GM21381 (cell line): ENCODE measurements around the gene HSPA2.
"Not testable (repeated sequence)": the region's sequence is repeated elsewhere in the genome, so short reads cannot be mapped to it uniquely, and the experiment has no call there.

Source experiments
- ATAC-seq: cut with Tn5 transposase; IDR thresholded peaks from one replicate; pipeline ENCODE4 v1.9.1; 2021; ENCODE audit warnings: mild to moderate bottlenecking, moderate library complexity; ENCODE audit not compliant: unreplicated experiment

The HSPA2 gene

GRCh38 chr14:64513271-64513670, 27.3 kb upstream of the HSPA2 start:
- ATAC-seq = no peak

DNA sequence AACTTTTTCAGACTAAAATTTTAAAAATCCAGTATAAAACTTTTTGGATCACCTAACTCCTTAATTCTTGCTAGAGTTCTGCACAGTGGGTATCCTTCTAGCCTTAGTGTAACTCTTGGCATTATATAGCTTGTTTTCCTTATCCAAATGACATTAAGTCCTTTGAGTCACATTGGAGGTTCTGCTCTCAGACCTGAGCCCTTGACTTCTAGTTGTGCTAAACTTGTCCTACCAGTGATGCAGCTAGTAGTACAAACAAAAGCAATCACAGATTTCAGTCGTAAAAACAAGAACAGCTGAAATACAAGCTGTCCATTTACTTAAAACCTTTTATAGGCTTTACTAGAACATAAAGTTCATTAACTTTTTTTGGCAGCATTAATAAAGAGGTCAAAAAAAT, 25.5 kb upstream of the HSPA2 start:
- no peak for ATAC-seq

- ATAC-seq = no peak
These were observed 23.6 kb upstream of the HSPA2 start for GRCh38 chr14:64516969-64517368.

DNA sequence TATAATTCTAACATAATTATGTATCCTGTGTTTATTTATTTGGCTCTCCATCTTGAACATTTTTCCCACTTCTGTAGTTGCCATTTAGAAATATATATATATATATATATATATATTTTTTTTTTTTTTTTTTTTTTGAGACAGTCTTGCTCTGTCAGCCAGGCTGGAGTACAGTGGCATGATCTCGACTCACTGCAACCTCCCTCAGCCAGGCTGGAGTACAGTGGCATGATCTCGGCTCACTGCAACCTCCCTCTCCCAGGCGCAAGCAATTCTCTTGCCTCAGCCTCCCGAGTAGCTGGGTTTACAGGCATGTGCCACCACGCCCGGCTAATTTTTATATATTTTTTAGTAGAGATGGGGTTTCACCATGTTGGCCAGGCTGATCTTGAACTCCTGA, 22.9 kb upstream of the HSPA2 start:
- ATAC-seq = not testable (repeated sequence)

DNA sequence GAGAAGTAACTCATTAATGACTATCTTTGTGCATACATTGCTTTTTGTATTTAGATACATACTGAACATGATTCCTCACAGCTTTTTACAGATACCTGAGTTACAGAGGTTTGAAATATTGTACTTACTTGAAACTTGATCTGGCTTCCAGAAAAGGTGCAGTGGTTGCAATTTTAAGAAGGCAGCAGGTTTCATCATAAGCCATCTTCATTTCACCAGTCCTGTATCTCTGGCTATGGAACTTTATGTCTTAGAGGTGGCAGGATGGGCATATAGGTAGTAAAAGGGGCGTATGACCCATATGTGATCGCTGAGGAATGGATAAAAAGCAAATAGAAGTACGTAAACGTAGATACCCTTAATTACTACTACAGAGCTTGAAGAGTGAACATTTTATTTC, 22.3 kb upstream of the HSPA2 start:
- no peak for ATAC-seq

- ATAC-seq = no peak
These were observed 19.8 kb upstream of the HSPA2 start for GRCh38 chr14:64520699-64521098.

DNA sequence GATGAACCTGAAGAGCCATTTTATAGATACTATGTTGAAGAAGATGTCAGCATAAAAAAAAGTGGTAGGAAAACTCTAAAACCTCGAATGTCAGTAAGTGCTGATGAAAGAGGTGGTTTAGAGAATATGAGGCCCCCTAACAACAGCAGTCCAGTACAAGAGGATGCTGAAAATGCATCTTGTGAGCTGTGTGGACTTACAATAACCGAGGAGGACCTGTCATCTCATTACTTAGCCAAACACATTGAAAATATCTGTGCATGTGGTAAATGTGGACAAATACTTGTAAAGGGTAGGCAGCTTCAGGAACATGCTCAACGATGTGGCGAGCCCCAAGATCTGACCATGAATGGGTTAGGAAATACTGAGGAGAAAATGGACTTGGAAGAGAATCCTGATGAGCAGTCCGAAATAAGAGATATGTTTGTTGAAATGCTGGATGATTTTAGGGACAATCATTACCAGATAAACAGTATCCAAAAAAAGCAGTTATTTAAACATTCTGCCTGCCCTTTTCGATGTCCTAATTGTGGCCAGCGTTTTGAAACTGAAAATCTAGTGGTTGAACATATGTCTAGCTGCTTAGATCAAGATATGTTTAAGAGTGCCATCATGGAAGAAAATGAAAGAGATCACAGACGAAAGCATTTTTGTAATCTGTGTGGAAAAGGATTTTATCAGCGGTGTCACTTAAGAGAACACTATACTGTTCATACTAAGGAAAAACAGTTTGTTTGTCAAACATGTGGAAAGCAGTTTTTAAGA, 17.8 kb upstream of the HSPA2 start:
- ATAC-seq = no peak

DNA sequence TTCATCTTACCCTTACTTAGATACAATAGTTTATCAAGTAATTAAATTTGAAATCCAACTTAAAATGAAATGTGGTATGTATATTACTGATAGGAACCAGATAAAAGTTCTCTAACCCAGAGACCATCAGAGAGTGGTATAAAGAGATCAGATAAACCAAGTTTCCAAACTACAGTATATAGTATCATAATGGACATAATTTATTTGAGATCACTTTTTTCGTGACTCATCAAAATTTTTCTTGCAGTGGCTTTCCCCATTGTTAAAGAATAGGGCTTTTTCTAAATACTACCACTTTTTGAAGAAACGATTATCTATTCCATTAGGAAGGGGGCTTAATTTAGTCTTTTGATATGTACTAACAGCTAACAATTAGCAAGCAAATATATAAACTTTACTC, 15.2 kb upstream of the HSPA2 start:
- no peak for ATAC-seq

GRCh38 chr14:64531567-64531966, 9.0 kb upstream of the HSPA2 start:
- ATAC-seq = no peak

DNA sequence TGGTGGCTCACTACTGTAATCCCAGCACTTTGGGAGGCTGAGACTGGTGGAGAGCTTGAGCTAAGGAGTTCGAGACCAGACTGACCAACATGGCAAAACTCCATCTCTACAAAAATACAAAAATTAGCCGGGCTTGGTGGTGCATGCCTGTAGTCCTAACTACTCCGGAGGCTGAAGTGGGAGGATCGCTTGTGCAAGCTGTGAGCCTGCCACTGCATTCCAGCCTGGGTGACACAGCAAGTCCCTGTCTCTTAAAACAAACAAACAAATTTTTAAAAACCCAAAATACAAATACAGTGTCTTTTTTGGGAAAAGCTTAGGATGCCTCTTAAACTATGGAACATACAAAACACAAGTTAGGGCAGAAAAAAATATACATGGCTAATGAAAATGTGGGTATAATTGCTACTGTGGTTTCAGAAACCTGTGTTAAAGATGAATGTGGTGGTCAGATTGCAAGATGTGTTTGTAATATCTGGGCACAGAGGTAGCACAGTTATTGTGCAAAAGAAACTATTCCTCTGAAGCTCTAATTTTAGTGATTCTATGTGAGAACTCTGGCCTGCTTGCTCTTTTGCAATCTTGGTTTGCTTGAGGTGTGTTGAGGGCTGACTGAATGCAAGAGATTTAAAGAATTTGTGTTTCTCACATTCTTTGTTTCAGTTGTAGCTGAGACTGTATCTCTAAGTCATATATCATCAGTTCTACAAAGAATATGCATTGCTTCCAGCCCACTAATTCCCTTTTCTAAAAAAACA, 3.9 kb upstream of the HSPA2 start:
- ATAC-seq = no peak

GRCh38 chr14:64541261-64541971, 875 bp downstream of the HSPA2 start:
- ATAC-seq = no peak

DNA sequence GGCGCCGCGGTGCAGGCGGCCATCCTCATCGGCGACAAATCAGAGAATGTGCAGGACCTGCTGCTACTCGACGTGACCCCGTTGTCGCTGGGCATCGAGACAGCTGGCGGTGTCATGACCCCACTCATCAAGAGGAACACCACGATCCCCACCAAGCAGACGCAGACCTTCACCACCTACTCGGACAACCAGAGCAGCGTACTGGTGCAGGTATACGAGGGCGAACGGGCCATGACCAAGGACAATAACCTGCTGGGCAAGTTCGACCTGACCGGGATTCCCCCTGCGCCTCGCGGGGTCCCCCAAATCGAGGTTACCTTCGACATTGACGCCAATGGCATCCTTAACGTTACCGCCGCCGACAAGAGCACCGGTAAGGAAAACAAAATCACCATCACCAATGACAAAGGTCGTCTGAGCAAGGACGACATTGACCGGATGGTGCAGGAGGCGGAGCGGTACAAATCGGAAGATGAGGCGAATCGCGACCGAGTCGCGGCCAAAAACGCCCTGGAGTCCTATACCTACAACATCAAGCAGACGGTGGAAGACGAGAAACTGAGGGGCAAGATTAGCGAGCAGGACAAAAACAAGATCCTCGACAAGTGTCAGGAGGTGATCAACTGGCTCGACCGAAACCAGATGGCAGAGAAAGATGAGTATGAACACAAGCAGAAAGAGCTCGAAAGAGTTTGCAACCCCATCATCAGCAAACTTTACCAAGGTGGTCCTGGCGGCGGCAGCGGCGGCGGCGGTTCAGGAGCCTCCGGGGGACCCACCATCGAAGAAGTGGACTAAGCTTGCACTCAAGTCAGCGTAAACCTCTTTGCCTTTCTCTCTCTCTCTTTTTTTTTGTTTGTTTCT, 1.7 kb downstream of the HSPA2 start:
- no peak for ATAC-seq

DNA sequence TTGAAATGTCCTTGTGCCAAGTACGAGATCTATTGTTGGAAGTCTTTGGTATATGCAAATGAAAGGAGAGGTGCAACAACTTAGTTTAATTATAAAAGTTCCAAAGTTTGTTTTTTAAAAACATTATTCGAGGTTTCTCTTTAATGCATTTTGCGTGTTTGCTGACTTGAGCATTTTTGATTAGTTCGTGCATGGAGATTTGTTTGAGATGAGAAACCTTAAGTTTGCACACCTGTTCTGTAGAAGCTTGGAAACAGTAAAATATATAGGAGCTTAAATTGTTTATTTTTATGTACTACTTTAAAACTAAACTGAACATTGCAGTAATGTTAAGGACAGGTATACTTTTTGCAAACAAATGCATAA, 2.3 kb downstream of the HSPA2 start:
- no peak for ATAC-seq

- ATAC-seq = no peak
These were observed 4.2 kb downstream of the HSPA2 start for GRCh38 chr14:64544607-64545312.

- no peak for ATAC-seq
These were observed 8.5 kb downstream of the HSPA2 start for GRCh38 chr14:64549016-64549415.

DNA sequence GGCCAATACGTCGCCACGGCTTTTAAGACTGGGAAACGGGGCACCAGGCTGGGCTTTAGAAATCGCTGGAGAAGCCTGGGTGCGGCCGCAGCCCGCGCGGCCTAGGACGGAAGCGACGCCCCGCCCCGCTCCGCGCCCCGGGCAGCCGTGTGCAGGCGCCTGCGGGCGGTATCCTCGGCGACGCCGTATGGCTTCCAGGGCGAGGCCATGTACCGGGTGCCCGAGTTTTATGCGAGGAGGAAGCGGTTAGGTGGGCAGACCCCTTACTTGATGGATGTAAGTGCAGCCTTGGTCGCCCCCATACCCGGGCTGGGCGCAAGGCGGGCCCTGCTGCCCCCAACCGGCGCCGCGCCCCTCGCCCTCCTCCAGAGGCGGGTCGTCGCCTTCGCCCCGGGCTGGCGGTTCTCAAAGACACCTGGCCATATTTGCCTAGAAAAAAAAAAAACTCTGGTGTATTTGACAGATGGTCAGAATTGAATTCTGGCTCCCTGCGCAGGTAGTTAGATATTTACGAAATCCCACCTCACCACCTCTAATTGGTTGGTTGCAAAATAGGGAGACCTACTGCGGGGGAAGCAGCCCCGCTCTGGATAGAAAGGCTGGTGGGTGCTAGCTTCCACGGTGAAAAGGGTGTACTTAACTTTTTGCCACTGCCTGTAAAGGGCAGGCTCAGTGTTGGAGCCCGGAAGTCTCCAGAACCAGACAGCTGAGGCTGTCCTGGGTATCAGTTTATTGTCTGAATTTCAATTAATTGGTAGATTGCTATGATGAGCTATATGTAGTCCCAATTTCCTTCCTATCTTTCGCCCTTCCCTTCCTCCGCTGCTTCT, 9.5 kb downstream of the HSPA2 start, which contains the start of gene PPP1R36:
PPP1R36 (plus strand) TSS at position 171 of the 830 bp plus-strand sequence; CDS start at position 208, 37 bp downstream.
- no peak for ATAC-seq

DNA sequence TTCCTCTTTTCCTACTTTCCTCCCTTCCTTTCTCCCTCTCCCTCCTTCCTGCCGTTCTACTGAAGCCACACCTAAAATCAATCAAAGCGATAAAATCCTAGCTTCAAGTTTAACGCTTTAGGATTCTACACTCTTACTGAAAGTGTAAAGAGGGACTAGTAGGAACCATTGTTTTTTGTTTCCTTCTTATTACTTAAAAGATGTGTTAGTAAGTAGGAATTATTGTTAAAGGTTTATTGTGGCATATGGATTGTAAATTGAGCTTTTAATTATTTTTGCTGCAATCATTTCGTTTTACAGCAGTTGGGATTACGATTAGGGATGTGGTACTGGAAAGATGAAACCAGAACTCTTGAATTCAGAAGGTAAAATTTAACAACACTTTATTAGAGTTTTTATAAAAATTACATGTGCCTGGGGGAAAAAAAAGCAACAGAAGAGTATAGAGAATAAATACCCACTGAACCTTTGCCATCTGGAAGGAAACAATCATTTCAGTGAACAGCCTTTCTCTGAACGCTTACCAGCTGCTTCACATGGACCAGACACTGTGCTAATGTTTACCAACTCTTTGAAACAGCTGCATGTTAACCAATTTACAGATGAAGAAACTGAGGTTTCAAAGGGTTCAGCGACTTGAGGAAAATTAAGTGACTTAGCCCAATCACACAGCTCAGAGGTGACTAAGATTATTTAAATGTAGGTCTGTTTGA, 10.2 kb downstream of the HSPA2 start:
- ATAC-seq = no peak

DNA sequence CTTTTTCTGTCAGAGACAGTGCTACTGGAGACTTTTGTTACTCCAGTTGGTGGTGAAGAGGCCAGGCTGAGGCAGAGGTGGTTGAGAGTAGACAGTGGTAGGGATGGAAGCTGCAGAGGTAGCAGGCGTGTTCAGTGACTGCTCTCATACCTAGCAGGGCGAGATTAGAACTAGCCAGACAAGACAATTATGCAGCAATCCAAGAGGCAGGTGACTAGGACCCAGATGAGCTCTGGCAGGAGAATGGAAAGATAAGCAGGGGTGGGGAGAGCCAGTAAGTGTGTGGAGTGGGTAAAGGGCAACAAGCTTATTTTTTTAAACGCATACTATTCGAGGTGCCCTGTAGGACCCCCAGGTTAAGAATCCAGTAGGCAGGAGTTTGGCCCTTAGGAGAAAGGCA, 14.0 kb downstream of the HSPA2 start:
- no peak for ATAC-seq

DNA sequence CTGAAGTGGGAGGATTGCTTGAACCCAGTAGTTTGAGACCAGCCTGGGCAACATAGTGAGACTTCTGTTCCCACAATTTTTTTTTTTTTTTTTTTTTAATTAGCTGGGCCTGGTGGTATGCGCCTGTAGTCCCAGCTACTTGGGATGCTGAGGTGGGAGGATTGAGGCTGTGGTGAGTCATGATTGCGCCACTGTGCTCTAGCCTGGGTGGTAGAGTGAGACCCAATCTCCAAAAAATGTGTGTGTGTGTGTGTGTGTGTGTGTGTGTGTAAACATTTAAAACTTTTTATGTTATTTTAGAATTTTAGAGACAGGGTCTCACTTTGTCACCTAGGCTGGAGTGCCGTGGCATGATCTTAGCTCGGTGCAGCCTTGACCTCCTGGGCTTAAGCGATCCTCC, 16.0 kb downstream of the HSPA2 start:
- ATAC-seq = no peak
